Psoas muscle (tissue), 8 donors: ENCODE data around the gene ERICH2. TPM values are rescaled to one million over a fixed set of nuclear protein-coding genes. Genes with fewer than 3 reads are reported as not detected.
A peak's percentile ranks its signal among the peaks of the same experiment; 100 is the strongest.

Experiments used
- ATAC-seq, 4 donors: fragments of 200-7000 bp; cut with Tn5 transposase; one replicate each; pipeline ENCODE4 v1.9.1; 2020; ENCODE audit warnings: moderate library complexity in 3 of 4, mild to moderate bottlenecking in 2 of 4
- DNase-seq, 2 donors: peaks; one replicate each; pipeline ENCODE4 v3.0.0-alpha.2; 2020
- H3K27ac ChIP-seq: fragments of 200-600 bp; one replicate; pipeline ENCODE4 v1.8.0; 2022
- H3K27me3 ChIP-seq, 3 donors: fragments of 200-600 bp in 1 of 3; one replicate each; pipeline versions ENCODE4 v1.6.1 to v1.8.0; 2013 to 2022; ENCODE audit warnings: low read length in 2 of 3, mild to moderate bottlenecking in 2 of 3, moderate library complexity in 1 of 3; ENCODE audit not compliant: insufficient read depth in 3 of 3
- H3K36me3 ChIP-seq, 2 donors: fragments of 200-600 bp in 1 of 2; one replicate each; pipeline versions ENCODE4 v1.6.1 to v1.8.0; 2013 to 2022; ENCODE audit warnings: low read depth in 1 of 2, mild to moderate bottlenecking in 1 of 2, moderate library complexity in 1 of 2; ENCODE audit not compliant: insufficient read depth in 1 of 2
- H3K4me1 ChIP-seq: fragments of 200-600 bp; one replicate; pipeline ENCODE4 v1.8.0; 2022
- H3K4me3 ChIP-seq: fragments of 200-600 bp; one replicate; pipeline ENCODE4 v1.8.0; 2022; ENCODE audit warnings: mild to moderate bottlenecking
- H3K9me3 ChIP-seq: fragments of 200-600 bp; one replicate; pipeline ENCODE4 v1.8.0; 2022
- WGBS, 3 donors: extraction: QIAGEN DNeasy Blood & Tissue Kit; methylation state at CpG; one replicate each; pipeline versions ENCODE4 v1.1.6 to v1.1.7; 2013; 5-methylcytosine and 5-hydroxymethylcytosine counted together
- intact Hi-C, 2 donors: fragments of 100-400 bp; cut with DNase I; formaldehyde crosslinking; loops; one replicate each; pipeline versions ENCODE4 v1.11.0 to v1.14.2; 2022
- polyA plus RNA-seq, 3 donors: library from polyadenylated mRNA; stranded (reverse); fragments of 200-250 nt; gene quantifications; one replicate each; pipeline ENCODE4 v1.2.3, GENCODE V29; 2013
- total RNA-seq, 4 donors: library from RNA; stranded (reverse); fragmentation: NEBNext Ultra II Directional in 2 of 4; extraction: Animal tissue kit (Norgen Biotek cat#: 25700) in 2 of 4; gene quantifications; one replicate each; pipeline versions ENCODE4 v1.2.1 to v1.2.4, GENCODE V29; 2021 to 2023
- TF ChIP-seq, protein P1 (sequence below): fragments of 200-600 bp; IDR thresholded peaks from one replicate; pipeline ENCODE4 v1.8.0; 2022; ENCODE audit warnings: antibody characterized with exemption
- donor health status: healthy with polysubstance abuse.
- donor health status: DM: no; HTN: no; CAD: no; lungs with moderate emphysema.
- donor health status: Bipolar disorder and iron deficiency.
- donor health status: healthy.
- donor health status: DM: yes; HTN: yes; CAD: no.
- donor health status: DM: no; HTN: no; CAD: no.
- donor health status: DM: no; HTN: no; CAD: no.
- donor health status: DM: yes; HTN: yes; CAD: no.

ERICH2 gene
- total and polyA plus RNA-seq, 7 donors = 0.17 to 0.64 (median 0.40) TPM; not detected in 2

DNA sequence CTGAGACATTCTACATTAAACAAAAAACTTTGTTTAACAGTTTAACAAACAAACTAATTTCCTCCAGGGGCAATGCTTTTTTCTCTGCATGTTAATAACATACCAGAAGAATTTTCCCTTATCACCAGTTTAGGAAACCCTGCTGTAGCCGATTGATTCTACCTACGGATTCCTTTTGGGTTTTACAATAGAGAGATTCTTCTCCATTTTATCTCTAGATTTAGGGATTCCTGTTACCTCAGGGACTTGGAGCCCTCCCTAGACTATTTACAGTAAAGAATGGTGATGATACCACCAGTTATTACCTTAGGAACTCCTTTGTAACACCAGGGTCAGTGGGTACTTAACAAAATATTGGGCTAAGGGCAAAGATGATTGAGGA is 5.3 kb upstream of the ERICH2 start:
- Histone ChIP-seq H3K27ac (no peak overlapping the region), H3K4me1 (peaks cover 3% of the 10 kb centered on the region), H3K36me3 (no peaks in the 10 kb centered on the region), H3K4me3 (no peak overlapping the region), H3K27me3 (no peaks in the 10 kb centered on the region), H3K9me3 (no peaks in the 10 kb centered on the region)
- DNase-seq (no peak), ATAC-seq (no peak)
- 41 to 43% (median 42%) methylated on average over 2 of the region's 2 CpGs for WGBS, 3 donors
- TF ChIP-seq, protein P1, sequence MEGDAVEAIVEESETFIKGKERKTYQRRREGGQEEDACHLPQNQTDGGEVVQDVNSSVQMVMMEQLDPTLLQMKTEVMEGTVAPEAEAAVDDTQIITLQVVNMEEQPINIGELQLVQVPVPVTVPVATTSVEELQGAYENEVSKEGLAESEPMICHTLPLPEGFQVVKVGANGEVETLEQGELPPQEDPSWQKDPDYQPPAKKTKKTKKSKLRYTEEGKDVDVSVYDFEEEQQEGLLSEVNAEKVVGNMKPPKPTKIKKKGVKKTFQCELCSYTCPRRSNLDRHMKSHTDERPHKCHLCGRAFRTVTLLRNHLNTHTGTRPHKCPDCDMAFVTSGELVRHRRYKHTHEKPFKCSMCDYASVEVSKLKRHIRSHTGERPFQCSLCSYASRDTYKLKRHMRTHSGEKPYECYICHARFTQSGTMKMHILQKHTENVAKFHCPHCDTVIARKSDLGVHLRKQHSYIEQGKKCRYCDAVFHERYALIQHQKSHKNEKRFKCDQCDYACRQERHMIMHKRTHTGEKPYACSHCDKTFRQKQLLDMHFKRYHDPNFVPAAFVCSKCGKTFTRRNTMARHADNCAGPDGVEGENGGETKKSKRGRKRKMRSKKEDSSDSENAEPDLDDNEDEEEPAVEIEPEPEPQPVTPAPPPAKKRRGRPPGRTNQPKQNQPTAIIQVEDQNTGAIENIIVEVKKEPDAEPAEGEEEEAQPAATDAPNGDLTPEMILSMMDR = no peak
- intact Hi-C loops = no loop called here

DNA sequence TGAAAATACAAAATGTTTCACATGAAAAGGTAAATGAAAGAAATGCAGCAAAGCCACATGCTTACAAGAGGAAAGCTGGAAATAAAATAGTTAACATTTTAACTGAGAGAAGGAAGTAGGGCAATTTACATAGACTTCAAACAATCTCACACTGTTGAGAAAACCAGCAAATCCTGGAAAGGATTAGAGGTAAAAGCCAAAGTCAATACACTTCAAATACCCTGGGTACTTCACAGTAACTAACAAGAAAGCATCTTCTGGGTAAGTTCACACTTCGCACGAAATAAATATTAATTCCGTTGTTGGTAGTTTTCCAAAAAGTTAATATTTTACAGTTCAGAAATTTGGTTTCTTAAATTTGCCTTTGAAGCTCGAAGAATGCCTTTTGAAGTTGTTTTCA is 3.5 kb upstream of the ERICH2 start:
- TF ChIP-seq, protein P1 = no peak
- H3K27me3 ChIP-seq = no peaks in the 10 kb centered on the region
- H3K4me1 ChIP-seq = peaks cover 12% of the 10 kb centered on the region
- no peak overlapping the region for H3K4me3 ChIP-seq
- WGBS, 3 donors = 40 to 47% (median 40%) methylated on average over 4 of the region's 4 CpGs
- H3K36me3 ChIP-seq = no peaks in the 10 kb centered on the region
- H3K9me3 ChIP-seq = no peaks in the 10 kb centered on the region
- ATAC-seq (no peak), DNase-seq (no peak)
- intact Hi-C loops = no loop called here
- H3K27ac ChIP-seq = no peak overlapping the region

- DNase-seq (peak; percentile 74 to 84), ATAC-seq (peak; percentile 95 to 97 (median 96))
- intact Hi-C loops = no loop called here
- Histone ChIP-seq H3K9me3 (no peaks in the 10 kb centered on the region), H3K27ac (peak overlapping the region; percentile 61), H3K4me3 (peak overlapping the region; percentile 77), H3K36me3 (no peaks in the 10 kb centered on the region), H3K27me3 (no peaks in the 10 kb centered on the region), H3K4me1 (peaks cover 12% of the 10 kb centered on the region)
- 0 to 1% (median 0%) methylated on average over 61 to 82 of the region's 82 CpGs for WGBS, 3 donors
- TF ChIP-seq, protein P1 = no peak
These were observed 635 bp downstream of the ERICH2 start for GRCh38 chr2:170770606-170771420.

DNA sequence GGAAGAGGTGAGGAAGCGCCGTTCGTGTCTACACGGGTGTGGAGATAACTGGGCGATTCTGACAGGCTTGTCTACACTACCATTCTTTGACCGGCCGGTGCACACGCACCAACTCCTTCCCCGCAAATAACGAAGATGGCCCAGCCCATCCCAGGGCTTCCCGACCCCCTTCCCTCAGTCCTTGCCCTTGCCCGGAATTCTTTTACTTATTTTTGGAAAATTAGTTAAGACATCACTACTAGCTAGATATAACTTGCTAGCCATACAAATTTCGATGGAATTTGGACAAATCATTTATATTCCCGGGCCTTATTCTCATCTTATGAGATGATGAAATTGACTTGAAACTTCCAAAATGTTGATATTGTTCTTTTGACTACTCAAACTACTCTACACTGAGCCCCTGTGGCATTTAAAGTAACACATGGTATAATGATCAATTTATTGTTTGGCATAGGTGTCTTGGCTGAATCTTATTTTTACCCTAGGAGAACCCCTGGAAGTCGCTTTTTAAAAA is 1.3 kb downstream of the ERICH2 start:
- TF ChIP-seq, protein P1 = no peak
- no peaks in the 10 kb centered on the region for H3K9me3 ChIP-seq
- H3K27me3 ChIP-seq = no peaks in the 10 kb centered on the region
- no peaks in the 10 kb centered on the region for H3K36me3 ChIP-seq
- ATAC-seq = no peak
- no peak for DNase-seq
- peak overlapping the region; percentile 77 for H3K4me3 ChIP-seq
- intact Hi-C loops = no loop called here
- peak overlapping the region; percentile 30 for H3K27ac ChIP-seq
- peaks cover 12% of the 10 kb centered on the region for H3K4me1 ChIP-seq
- WGBS, 3 donors = 8 to 9% (median 8%) methylated on average over 14 to 15 of the region's 15 CpGs
